ENCODE results near the gene KDM4E.

DNA sequence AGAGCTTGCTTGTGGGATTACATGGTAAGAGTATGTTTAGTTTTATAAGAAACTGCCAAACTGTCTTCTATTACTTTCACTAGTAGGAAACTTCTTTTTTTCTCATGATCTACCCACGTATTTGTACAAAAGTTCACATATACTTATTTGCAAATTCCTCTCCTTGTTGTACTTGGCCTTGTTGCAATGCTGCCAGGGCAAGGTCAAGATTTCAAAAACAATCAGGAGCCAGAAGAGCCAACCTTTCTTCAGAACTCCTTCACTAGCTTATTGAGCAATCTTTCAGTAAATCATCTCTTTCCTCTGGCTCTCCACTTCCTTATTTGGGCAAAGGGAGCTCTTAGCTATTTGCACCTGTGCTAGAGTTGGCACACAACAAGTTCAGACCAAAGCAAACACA is 51.4 kb downstream of the KDM4E start:
- TF ChIP-seq, protein P1, sequence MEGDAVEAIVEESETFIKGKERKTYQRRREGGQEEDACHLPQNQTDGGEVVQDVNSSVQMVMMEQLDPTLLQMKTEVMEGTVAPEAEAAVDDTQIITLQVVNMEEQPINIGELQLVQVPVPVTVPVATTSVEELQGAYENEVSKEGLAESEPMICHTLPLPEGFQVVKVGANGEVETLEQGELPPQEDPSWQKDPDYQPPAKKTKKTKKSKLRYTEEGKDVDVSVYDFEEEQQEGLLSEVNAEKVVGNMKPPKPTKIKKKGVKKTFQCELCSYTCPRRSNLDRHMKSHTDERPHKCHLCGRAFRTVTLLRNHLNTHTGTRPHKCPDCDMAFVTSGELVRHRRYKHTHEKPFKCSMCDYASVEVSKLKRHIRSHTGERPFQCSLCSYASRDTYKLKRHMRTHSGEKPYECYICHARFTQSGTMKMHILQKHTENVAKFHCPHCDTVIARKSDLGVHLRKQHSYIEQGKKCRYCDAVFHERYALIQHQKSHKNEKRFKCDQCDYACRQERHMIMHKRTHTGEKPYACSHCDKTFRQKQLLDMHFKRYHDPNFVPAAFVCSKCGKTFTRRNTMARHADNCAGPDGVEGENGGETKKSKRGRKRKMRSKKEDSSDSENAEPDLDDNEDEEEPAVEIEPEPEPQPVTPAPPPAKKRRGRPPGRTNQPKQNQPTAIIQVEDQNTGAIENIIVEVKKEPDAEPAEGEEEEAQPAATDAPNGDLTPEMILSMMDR (IDR thresholded peaks at IDR 0.05), result no peak
- TF ChIP-seq POLR2A (IDR thresholded peaks at IDR 0.05), result no peak

All from uterus (tissue), 2 donors.